GM19193 (cell line): Measurements from ENCODE around the gene IGFBP7.

Source experiments
- POLR2A ChIP-seq: IDR thresholded peaks from 4 replicates; pipeline ENCODE4 v1.6.1; 2011; ENCODE audit not compliant: insufficient read depth, insufficient read length; ENCODE audit errors: extremely low read depth

The IGFBP7 gene

DNA sequence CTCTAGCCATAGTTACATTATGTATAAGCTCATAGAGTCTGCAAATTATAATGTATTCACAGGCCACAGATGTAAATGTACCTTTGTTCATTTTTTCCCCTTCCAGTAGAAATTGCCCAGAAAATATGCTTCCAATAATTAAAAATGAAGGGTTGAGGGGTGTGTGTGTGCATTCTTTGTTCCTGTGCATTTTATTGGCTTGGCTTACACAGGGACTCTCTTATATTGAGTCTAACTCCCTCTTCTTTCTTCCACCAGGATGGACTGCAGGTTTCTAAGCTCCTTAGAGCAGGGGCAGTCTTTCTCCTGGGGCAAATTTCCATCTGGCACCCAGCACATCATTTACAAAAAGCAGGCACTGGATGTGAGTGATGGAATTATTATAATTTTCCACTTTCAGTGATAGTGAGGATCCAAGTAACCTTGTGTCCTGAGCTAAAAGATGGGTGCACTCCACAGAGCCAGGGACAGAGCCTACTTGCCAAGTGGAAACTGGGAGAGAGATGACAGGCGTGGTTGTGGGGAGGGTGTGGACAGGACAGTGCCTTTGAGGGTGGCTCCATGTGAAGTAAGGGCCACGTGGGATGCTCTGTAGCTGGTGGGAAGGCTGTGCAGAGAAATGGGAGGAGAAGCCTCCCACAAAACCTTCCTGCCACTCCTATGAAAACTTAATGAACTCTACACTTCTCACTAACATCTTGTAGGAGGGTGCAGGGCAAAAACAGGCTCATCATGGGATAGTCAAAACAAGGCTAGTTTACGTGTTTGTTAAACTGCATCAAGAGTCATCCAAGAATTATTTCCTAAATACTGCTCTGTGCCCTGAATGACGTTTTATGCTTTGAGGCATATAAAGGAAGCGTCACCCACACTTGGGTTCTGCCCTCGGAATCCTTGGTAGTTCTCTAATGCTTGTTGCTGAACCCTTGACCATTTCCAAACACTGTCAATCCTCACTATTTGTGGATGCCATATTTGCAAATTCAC, 16.0 kb downstream of the IGFBP7 start:
- no peak for TF ChIP-seq POLR2A

DNA sequence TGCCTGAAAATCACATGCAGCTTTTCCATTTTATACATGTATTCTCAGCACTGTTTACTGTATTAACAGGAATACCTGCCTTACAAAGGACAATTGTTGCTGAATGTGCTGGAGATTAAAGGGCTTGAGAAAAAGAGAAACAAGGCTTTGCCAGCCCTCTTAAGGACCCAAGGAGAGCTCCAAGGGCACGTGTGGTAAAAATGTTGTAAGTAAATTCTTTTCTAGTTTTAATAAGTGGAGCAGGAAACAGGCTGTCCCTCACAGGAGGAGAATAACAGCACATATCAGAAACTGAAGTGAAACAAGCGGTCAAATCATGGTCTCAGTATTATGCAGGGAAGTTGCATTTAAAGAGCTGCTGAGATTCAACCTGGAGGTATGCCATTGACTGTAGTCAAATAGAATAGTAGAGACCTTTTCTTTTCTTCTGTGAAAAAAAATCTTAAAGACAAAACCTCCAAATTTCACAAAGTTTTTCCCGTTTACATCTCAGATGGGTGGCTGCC, 18.5 kb downstream of the IGFBP7 start:
- no peak for TF ChIP-seq POLR2A

DNA sequence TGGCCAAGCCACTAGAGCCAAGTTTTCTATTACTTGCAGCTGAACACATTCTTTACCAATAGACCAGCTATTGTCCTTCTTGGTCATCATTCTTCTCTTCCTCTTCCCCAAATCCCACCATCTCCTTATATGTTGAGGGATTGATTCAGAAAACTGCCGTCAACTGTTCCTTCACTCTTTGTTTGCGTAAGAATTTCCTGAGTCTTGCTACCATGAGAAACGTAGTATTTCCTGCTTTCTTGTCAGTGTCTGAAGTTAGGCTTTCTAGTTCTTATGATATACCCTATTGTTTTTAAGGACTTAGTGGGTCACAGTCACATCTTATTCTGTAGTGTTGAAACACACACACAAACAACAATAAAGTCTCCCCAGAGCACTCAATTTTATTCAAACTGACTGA, 20.1 kb downstream of the IGFBP7 start:
- TF ChIP-seq POLR2A, result no peak

- no peak for TF ChIP-seq POLR2A
Observed at GRCh38 chr4:57089549-57089948, 20.6 kb downstream of the IGFBP7 start.

DNA sequence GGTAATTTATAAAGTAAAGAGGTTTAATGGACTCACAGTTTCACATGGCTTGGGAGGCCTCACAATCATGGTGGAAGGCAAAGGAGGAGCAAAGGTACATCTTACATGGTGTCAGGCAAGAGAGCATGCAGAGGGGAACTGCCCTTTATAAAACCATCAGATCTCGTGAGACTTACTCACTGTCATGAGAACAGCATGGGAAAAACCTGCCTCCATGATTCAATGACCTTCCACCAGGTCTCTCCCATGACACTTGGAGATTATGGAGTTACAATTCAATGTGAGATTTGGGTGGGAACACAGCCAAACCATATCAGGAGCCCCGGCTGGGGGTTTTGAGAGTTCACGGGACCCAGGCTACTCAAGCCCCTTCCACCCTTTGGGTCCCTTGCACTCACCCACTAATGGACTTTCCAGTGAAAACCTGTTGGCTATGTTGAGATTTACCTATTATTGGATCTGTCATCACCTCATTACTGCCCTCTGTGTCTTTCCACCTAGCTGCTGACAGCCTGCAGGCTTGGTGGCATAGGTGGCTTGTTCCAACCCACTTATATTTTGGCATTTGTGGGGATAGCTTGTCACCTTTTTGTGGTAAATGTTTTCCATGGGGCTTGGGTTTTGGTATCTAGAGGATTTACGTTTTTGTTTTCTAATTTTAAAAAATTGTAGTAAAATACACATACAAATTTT, 24.0 kb downstream of the IGFBP7 start:
- no peak for TF ChIP-seq POLR2A

DNA sequence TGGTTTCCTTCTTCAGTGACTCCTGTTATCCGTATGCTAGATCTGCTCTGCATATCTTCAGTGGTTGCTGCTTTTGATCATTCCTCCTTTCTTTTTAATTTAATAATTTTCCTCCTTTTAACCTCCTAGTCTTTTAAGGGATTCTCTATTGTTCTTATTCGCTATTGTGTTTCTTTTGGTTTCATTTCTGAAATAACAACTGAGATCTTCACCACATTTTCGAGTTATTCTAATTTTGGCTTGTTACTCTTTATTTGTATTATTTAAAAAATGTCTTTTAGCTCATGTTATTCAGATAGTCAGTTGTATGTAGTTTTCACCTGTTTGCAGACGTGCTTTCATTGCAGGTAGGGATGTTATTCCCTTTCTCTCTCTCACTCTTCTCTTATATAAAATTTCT, 24.9 kb downstream of the IGFBP7 start:
- no peak for TF ChIP-seq POLR2A

DNA sequence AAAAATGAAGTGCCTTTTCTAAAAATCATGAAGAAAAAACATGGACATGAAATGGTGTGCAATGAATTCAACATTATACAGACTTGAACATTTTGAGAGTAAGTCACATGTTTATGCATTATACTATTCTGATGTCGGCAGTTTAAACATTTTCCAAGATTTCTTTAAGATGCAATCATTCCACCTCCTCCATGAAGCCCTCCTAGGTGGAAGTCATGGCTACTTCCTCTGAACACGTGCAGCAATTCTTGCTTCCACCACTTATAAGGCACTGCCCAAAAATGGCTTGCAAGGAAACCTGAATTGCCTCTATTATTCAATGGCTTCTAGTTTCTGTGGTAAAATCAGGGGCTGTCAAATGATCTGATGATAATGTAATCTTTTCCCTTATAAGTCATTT, 25.8 kb downstream of the IGFBP7 start:
- TF ChIP-seq POLR2A, result no peak

DNA sequence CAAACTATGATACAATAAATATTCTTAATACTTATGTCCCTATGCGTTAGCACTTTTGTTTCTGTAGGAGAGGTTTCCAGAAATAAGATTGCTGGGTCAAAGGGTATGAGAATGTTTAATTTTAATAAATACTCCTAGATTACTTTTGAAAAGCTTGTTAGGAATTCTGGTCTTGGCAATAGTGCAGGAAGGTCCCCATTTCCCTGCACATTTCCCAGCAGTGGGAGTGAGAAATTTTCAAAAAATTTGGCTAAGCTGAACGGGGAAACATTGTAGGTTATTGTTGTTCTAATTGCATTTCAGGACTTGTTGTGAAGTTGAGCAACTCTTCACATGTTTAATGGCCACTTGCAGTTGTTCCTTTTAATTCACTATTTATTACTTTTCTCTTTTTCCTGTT, 27.1 kb downstream of the IGFBP7 start:
- TF ChIP-seq POLR2A, result no peak

DNA sequence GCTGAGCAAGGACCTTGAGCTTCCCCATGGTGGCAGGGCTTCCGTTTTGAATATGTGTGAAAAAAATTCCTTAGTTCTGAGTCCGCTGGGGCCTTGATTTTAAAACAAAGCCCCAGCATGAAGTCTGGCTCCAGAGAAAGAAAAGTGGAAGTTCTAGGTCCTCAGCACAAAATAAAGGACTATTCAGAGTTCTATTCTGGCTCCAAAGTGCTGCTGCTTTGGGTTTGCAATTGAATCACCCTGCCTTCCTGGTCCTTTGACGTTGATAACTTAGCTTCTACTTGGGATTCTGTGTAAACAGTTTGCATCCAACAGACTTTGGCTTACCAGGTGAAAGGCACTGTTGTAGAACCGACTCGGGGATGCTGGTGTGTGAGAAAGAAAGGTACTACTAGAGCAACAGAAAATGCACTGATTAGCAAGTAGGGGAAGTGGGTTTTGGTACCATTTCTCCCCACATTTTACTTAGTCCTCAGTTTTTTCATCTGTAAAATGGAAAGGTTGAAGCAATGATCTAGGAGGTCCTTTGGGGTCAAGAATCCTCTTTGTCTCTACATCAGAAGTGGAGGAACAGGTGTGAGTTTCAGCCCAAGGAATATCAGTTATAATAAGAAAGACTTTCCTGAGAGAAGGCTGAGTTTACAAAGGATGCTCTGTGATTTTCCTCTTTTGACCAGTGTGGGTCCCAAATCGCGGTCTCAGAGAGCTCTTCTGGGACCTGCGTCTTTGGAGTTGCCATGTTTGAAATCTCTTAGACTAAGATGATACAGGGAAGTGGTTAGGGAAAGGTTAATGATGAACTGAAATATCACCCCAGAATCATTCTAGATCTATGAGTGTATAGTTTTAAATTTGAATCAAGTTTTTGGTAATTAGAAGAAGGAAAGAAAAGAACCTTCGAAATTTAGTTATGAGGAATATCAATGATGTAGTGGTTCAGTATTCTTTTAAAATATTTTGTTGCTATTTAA, 28.2 kb downstream of the IGFBP7 start:
- TF ChIP-seq POLR2A, result no peak

DNA sequence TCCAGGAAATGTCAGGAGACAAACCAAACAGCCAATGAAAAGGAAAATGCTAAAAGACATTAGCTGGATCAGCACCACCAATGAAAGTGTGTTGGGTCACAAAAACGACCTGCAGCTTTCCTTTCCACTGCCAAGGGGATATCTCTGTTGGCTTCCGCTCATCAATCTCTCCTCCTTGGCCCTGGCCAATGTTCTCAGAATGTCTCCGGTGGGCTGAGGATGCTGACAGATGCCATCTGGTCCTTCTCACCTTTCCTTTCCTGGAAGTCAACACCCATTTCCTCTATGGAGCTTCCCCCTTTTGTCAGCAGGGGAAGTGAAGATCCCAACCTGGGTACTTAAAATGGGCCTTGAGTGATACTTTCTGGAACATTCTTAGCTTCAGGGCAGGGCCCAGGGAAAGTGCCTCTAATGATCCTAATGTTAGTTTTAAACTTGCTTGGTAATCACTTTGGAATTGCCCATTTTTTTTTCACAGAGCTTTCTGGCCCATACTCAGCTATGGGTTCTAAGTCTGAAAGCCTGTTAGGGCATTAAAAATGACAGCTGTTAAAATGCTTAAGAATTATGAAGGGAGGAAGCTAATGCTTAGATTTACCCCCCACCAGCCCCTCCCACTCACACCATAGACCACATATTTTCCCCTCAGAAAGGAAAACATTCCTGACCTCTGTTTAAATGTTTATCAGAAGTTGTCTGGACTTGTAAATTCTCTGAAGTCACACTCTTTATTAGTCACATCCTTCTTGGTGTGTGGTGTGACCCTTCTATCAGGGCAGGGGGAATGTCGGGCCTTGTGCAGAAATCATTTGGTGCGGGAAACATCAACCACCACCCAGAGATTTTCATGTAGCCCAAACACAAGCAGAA, 29.2 kb downstream of the IGFBP7 start:
- TF ChIP-seq POLR2A, result no peak

- TF ChIP-seq POLR2A, result no peak
Observed at GRCh38 chr4:57078685-57079521, 31.3 kb downstream of the IGFBP7 start.

GRCh38 chr4:57077550-57078343, 32.4 kb downstream of the IGFBP7 start:
- no peak for TF ChIP-seq POLR2A
